PC-9 (cell line): ENCODE data around the gene SNRPD3. TPM values are rescaled to one million over a fixed set of nuclear protein-coding genes. Genes with fewer than 3 reads are reported as not detected.
A peak's percentile ranks its signal among the peaks of the same experiment; 100 is the strongest.
"Not testable (repeated sequence)": the region's sequence is repeated elsewhere in the genome, so short reads cannot be mapped to it uniquely, and the experiment has no call there.

Experiments used
- BruUV-seq: library from RNA; stranded (reverse); fragments of 400-500 nt; replicated peaks from 2 replicates; lab custom pipeline; 2021; lab: Mats Ljungman, UMichigan
- CTCF ChIA-PET: fragments of 300-600 bp; sonication (Branson Sonifier 250); formaldehyde crosslinking; loops from one replicate; lab custom pipeline; 2022; ENCODE audit warnings: antibody characterized with exemption; lab: Charles Lee
- POLR2A ChIA-PET: fragments of 300-600 bp; sonication (Branson Sonifier 250); formaldehyde crosslinking; loops from one replicate; lab custom pipeline; 2022; ENCODE audit warnings: antibody characterized with exemption; ENCODE audit not compliant: unreplicated experiment; lab: Charles Lee
- DNase-seq, 2 experiments: peaks; one replicate each; pipeline versions ENCODE4 v3.0.0 to v3.0.0-alpha.2; 2015 to 2022; ENCODE audit warnings: mixed read lengths in 1 of 2
- H2AFZ ChIP-seq: fragments of 200-600 bp; sonication (generic); 2 replicates; pipeline ENCODE4 v1.8.1; 2017; ENCODE audit warnings: antibody characterized with exemption
- H3F3A ChIP-seq: fragments of 200-600 bp; sonication (generic); 2 replicates; pipeline ENCODE4 v1.8.1; 2017; ENCODE audit warnings: antibody characterized with exemption, mild to moderate bottlenecking, low read depth; ENCODE audit not compliant: insufficient read depth
- H3K27ac ChIP-seq: fragments of 200-600 bp; sonication (generic); 2 replicates; pipeline ENCODE4 v1.6.1; 2016; ENCODE audit warnings: mixed run types
- H3K27me3 ChIP-seq: fragments of 200-600 bp; sonication (generic); 2 replicates; pipeline ENCODE4 v1.6.1; 2016; ENCODE audit warnings: low read depth, mixed run types; ENCODE audit not compliant: insufficient read depth
- H3K36me3 ChIP-seq: fragments of 200-600 bp; sonication (generic); 2 replicates; pipeline ENCODE4 v1.6.1; 2016; ENCODE audit warnings: low read depth, mixed run types
- H3K4me1 ChIP-seq: fragments of 200-600 bp; sonication (generic); replicated peaks from 2 replicates; pipeline ENCODE4 v1.6.1; 2016; ENCODE audit warnings: mixed run types; ENCODE audit not compliant: insufficient read depth
- H3K4me2 ChIP-seq: fragments of 200-600 bp; sonication (generic); 2 replicates; pipeline ENCODE4 v1.6.1; 2017; ENCODE audit warnings: mixed run types
- H3K4me3 ChIP-seq: fragments of 200-600 bp; sonication (generic); 2 replicates; pipeline ENCODE4 v1.6.1; 2016; ENCODE audit warnings: mixed run types
- H3K79me2 ChIP-seq: fragments of 200-600 bp; sonication (generic); 2 replicates; pipeline ENCODE4 v1.6.1; 2017; ENCODE audit warnings: low read depth, mixed run types
- H3K9me2 ChIP-seq: fragments of 200-600 bp; sonication (generic); 2 replicates; pipeline ENCODE4 v1.8.1; 2017; ENCODE audit warnings: mild to moderate bottlenecking; ENCODE audit not compliant: insufficient read depth
- H3K9me3 ChIP-seq: fragments of 200-600 bp; sonication (generic); 2 replicates; pipeline ENCODE4 v1.8.1; 2016; ENCODE audit warnings: low read depth; ENCODE audit not compliant: insufficient read depth
- H4K20me1 ChIP-seq: fragments of 200-600 bp; sonication (generic); 2 replicates; pipeline ENCODE4 v1.8.1; 2017; ENCODE audit not compliant: insufficient read depth
- CTCF ChIP-seq: fragments of 200-600 bp; sonication (generic); conservative IDR thresholded peaks from 2 replicates; pipeline ENCODE4 v1.6.1; 2017; ENCODE audit warnings: mixed run types, antibody characterized with exemption, mild to moderate bottlenecking, moderate library complexity
- EZH2 ChIP-seq: fragments of 200-600 bp; sonication (generic); IDR thresholded peaks from 2 replicates; pipeline ENCODE4 v1.8.0; 2017; ENCODE audit warnings: antibody characterized with exemption, low read depth
- intact Hi-C: fragments of 100-400 bp; cut with micrococcal nuclease; formaldehyde crosslinking; loops from one replicate; pipeline ENCODE4 v1.10.0; 2022; ENCODE audit not compliant: unreplicated experiment
- total RNA-seq: library from RNA; stranded (reverse); gene quantifications from 2 replicates; pipeline ENCODE4 v1.2.3, GENCODE V29; 2021

Gene SNRPD3
- total RNA-seq, 1 experiment from 2014 or later, result 117 TPM

- peak; percentile 52 to 60 for DNase-seq
- POLR2A ChIA-PET, result no interaction called here
Observed at GRCh38 chr22:24592851-24593558, 37.2 kb downstream of the SNRPD3 start, which contains the start of gene LRRC75B. Gene LRRC75B, minus strand, starts transcription at chr22:24593073. Its CDS starts 34 bp downstream, at chr22:24593039.

GRCh38 chr22:24593559-24593835, 37.7 kb downstream of the SNRPD3 start:
- H3K27ac ChIP-seq, CTCF ChIA-PET, H3K9me3 ChIP-seq, POLR2A ChIA-PET, H4K20me1 ChIP-seq, H3F3A ChIP-seq, BruUV-seq, H3K36me3 ChIP-seq, H3K79me2 ChIP-seq, DNase-seq, H3K4me1 ChIP-seq, H3K9me2 ChIP-seq, H2AFZ ChIP-seq, H3K27me3 ChIP-seq, intact Hi-C loops: not testable (repeated sequence)
- Histone ChIP-seq H3K4me3 (peak overlapping the region; percentile 61; the same call in 1 of the 2 replicates), H3K4me2 (peak overlapping the region; percentile 89)

More at GRCh38 chr22:24592851-24593558, 37.2 kb downstream of the SNRPD3 start, which contains the start of gene LRRC75B:
- no peaks in the 10 kb centered on the region for H3K9me2 ChIP-seq
- H3K4me1 ChIP-seq, result peaks cover 12% of the 10 kb centered on the region
- intact Hi-C loops, result no loop called here
- no TSS peak for BruUV-seq
- TF ChIP-seq CTCF (no peak), EZH2 (no peak)
- CTCF ChIA-PET, result no interaction called here
- peak within 1 kb of the TSS; percentile 85 for H2AFZ ChIP-seq
- H3K9me3 ChIP-seq, result no peaks in the 10 kb centered on the region
- H3K27ac ChIP-seq, result no peak within 1 kb of the TSS
- H3K36me3 ChIP-seq, result no peaks in the 10 kb centered on the region
- peak within 1 kb of the TSS; percentile 61; the same call in 1 of the 2 replicates for H3K4me3 ChIP-seq
- 0 out of 2 replicates have a peak, but pooled peaks cover 3% of the 10 kb centered on the region for H3F3A ChIP-seq
- H3K4me2 ChIP-seq, result peak within 1 kb of the TSS; percentile 89
- H3K27me3 ChIP-seq, result no peaks in the 10 kb centered on the region
- H3K79me2 ChIP-seq, result no peaks in the 10 kb centered on the region
- no peaks in the 10 kb centered on the region for H4K20me1 ChIP-seq

GRCh38 chr22:24593836-24594568, 38.2 kb downstream of the SNRPD3 start:
- Histone ChIP-seq H3K4me3 (no peak overlapping the region), H3F3A (0 out of 2 replicates have a peak, but pooled peaks cover 3% of the 10 kb centered on the region), H2AFZ (no peak overlapping the region), H3K27me3 (no peaks in the 10 kb centered on the region), H3K79me2 (no peaks in the 10 kb centered on the region), H3K9me3 (no peaks in the 10 kb centered on the region), H3K27ac (no peak overlapping the region), H3K36me3 (no peaks in the 10 kb centered on the region), H3K4me2 (no peak overlapping the region), H4K20me1 (no peaks in the 10 kb centered on the region), H3K9me2 (no peaks in the 10 kb centered on the region), H3K4me1 (0 out of 2 replicates have a peak, but pooled peaks cover 3% of the 10 kb centered on the region)
- intact Hi-C loops, result no loop called here
- no peak for TF ChIP-seq CTCF
- TF ChIP-seq EZH2, result no peak
- no TSS peak for BruUV-seq
- no peak for DNase-seq
- ChIA-PET CTCF (no interaction called here), POLR2A (interaction anchor here (0.7 kb wide), 1 partner anchor 39 kb away, joined by 4 read pairs; no protein-coding TSS in a partner anchor)
